A549 treated with AZD9567 at 1 μM for 4 hours (cell line): ENCODE data around the gene UCKL1. TPM values are rescaled to one million over a fixed set of nuclear protein-coding genes. Genes with fewer than 3 reads are reported as not detected.

Source experiments
- total RNA-seq: library from RNA; stranded (reverse); fragments of 200-300 nt; extraction: Qiagen RNA extraction; gene quantifications from 5 replicates; pipeline ENCODE4 v1.2.3, GENCODE V29; 2022; ENCODE audit not compliant: insufficient read depth

The UCKL1 gene
- 19.1 to 39.7 TPM (median 35.5 TPM) in 5 replicates for total RNA-seq

DNA sequence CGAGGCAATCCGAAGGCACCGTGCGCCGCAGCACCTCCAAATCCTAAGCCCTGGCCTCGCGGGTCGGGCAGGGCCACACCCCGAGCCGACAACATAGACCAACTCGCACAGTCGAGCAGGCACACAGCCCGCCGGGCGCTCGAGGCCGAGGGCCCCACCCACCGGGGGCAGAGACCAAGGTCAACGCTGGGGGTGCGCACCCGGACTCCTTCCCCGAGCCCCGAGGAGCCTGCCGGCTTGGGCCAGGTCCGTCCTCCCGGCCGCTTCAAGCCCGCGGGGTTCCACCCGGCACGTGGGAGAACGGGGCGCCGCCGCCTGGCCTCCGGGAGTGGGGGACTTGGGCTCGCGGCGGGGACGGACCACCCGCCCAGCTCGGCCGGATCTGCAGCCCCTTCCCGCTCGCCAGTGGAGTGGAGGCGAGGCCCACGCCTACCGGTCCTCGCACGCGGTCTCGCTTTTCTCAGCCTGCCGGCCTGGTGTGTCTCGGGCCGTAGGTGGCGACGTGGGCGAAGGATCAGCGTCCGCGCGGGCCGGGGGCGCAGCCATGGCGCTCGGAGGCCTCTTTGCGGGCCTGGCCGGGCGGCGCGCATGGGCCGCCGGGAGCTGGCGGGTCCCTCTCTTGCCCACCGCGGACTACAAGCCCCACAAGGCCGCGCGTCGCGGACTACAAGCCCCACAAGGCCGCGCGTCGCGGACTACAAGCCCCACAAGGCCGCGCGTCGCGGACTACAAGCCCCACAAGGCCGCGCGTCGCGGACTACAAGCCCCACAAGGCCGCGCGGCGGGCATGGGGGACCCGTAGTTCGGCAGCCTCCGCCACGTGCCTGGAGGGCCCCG is at the start of gene UCKL1:
Gene UCKL1, minus strand, starts transcription at position 590 of the 837 bp plus-strand sequence. Its CDS starts 44 bp downstream, at position 546.

DNA sequence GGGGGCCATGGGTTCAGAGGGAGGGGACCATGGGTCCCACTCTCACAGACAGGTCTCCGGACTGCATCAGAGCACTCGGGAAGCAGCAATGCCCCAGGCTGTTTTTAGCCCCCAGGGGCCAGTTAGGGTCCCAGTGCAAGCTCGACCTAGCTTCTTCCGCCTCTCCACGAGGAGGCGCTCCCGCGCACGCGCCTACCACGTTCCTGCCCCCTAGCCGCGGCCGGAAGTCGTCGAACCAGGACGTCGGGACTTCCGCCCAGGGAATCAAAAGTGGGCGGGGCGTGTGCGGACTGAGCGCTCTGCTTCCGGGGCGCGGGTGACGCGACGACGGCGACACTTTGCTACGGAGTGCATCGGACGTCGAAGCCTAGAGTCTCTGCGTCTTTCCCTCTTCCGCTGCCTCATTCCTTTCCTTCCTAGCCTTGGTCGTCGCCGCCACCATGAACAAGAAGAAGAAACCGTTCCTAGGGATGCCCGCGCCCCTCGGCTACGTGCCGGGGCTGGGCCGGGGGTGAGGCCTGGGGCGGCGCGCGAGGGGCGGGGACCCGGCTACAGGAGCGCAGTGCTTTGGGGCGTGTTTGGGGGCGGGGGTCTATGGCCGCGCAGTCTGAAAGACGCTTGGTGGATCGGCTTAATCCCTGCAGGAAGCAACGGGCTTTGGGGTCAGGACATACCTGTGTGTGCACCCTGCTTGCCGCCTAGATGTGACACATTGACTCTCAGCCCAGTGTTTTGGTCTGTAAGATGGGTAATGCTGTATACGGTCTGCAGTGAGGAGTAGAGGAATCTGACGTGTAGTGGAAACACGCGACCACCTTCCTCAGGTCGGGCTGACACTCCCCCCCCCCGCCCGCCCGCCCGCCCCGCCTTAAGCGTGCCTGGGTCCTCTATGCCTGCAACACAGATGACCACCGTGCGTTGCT is 24.9 kb upstream of the UCKL1 start, which contains the start of gene PRPF6:
Gene PRPF6, plus strand, starts transcription at position 327 of the 923 bp plus-strand sequence. Its CDS starts 114 bp downstream, at position 441.

GRCh38 chr20:63979557-63980316 is 23.5 kb upstream of the UCKL1 start, which contains the start of gene SAMD10:
SAMD10 (minus strand) TSS chr20:63979642; CDS start chr20:63979467, 175 bp downstream.

GRCh38 chr20:63969838-63970713 is 13.9 kb upstream of the UCKL1 start, which contains the start of gene ZNF512B:
ZNF512B (minus strand) TSS chr20:63969930; CDS start chr20:63967950, 1,980 bp downstream.

GRCh38 chr20:63894358-63895201 is 61.6 kb downstream of the UCKL1 start, which contains the start of gene DNAJC5:
DNAJC5 (plus strand) TSS chr20:63895126; CDS start chr20:63928346, 33,220 bp downstream.

Other genes with a start within 250 kb of the UCKL1 start
- 19.5 to 40.9 TPM (median 38.8 TPM) in 5 replicates for gene ARFRP1, start 248.4 kb downstream of the UCKL1 start, total RNA-seq
- 26.8 to 30.4 TPM (median 28.6 TPM) in 5 replicates for gene ZGPAT, start 248.4 kb downstream of the UCKL1 start, total RNA-seq
- gene LIME1, start 219.8 kb downstream of the UCKL1 start, total RNA-seq = 1.8 to 11.6 TPM (median 10.8 TPM) in 5 replicates
- gene SLC2A4RG, start 216.6 kb downstream of the UCKL1 start, total RNA-seq = 60.1 to 101 TPM (median 93.3 TPM) in 5 replicates
- gene ZBTB46, start 125.2 kb downstream of the UCKL1 start, total RNA-seq = 0.58 to 1.1 TPM (median 0.80 TPM) in 4 of 5 replicates, not detected in the other
- 0.07 TPM in 1 of 5 replicates, not detected in the others for gene ABHD16B, start 94.9 kb downstream of the UCKL1 start, total RNA-seq
- 133 to 157 TPM (median 139 TPM) in 5 replicates for gene TPD52L2, start 91.1 kb downstream of the UCKL1 start, total RNA-seq
- 29.7 to 33.2 TPM (median 30.4 TPM) in 5 replicates for gene DNAJC5, start 61.3 kb downstream of the UCKL1 start, total RNA-seq
- gene ZNF512B, start 13.5 kb upstream of the UCKL1 start, total RNA-seq = 8.7 to 13.9 TPM (median 12.9 TPM) in 5 replicates
- 0.03 TPM in 1 of 5 replicates, not detected in the others for gene SAMD10, start 23.2 kb upstream of the UCKL1 start, total RNA-seq
- 54.2 to 57.0 TPM (median 55.7 TPM) in 5 replicates for gene PRPF6, start 24.7 kb upstream of the UCKL1 start, total RNA-seq
- 0.32 to 0.64 TPM (median 0.42 TPM) in 4 of 5 replicates, not detected in the other for gene C20orf204, start 79.8 kb upstream of the UCKL1 start, total RNA-seq
- gene SOX18, start 93.2 kb upstream of the UCKL1 start, total RNA-seq = 1.6 to 2.8 TPM (median 2.2 TPM) in 4 of 5 replicates, not detected in the other
- 26.8 to 47.9 TPM (median 45.2 TPM) in 5 replicates for gene TCEA2, start 106.8 kb upstream of the UCKL1 start, total RNA-seq
- 27.5 to 33.6 TPM (median 33.2 TPM) in 5 replicates for gene RGS19, start 123.1 kb upstream of the UCKL1 start, total RNA-seq
- 0.61 to 1.1 TPM (median 0.94 TPM) in 5 replicates for gene OPRL1, start 123.7 kb upstream of the UCKL1 start, total RNA-seq
- gene LKAAEAR1, start 128.0 kb upstream of the UCKL1 start, total RNA-seq = 0.71 to 3.2 TPM (median 1.6 TPM) in 5 replicates
- not detected in 5 replicates for gene NPBWR2, start 151.1 kb upstream of the UCKL1 start, total RNA-seq
- gene MYT1, start 208.0 kb upstream of the UCKL1 start, total RNA-seq = 0.08 to 0.54 TPM (median 0.20 TPM) in 4 of 5 replicates, not detected in the other